HG03378 (cell line): Measurements from ENCODE around the gene BMI1.

Experiments
- ATAC-seq: cut with Tn5 transposase; IDR thresholded peaks from one replicate; pipeline ENCODE4 v1.9.1; 2021; ENCODE audit warnings: mild to moderate bottlenecking, moderate library complexity; ENCODE audit not compliant: unreplicated experiment

Gene BMI1

GRCh38 chr10:22366435-22366703 is 45.5 kb downstream of the BMI1 start:
- no peak for ATAC-seq

- no peak for ATAC-seq
These were observed 45.9 kb downstream of the BMI1 start for GRCh38 chr10:22366771-22367170.

DNA sequence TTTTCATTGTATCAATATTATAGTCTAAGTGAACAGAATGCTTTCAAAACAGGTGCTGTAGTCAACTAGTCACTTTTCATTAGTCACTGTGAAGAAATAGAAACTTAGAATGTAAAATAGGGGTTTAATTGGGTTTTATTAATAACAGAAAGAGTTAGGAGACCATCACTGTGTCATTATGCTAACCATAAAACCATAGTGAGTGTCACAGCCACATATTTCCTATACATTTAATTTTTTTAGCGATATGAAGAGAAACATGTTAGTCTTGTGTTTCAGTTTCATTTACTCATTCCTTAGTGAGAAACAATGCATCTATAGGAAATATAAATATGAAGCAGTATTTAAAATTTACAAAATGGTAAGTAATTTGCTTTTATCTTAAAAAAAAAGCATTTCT is 46.6 kb downstream of the BMI1 start:
- ATAC-seq: no peak

DNA sequence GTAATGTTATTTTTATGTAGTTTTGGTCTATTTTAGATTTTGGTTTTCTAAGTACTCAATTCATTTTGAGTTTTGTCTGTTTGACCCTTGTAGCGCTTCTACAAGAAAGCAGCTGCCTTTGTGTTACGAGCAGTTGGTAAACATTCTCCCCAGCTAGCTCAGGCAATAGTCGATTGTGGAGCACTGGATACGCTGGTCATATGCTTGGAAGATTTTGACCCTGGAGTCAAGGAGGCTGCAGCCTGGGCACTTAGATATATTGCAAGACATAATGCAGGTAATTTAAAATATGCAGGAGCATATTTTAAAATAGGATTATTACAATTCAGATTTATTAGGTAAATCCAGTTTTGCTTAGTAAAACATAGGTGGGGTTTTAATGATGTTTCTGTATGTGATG is 47.5 kb downstream of the BMI1 start:
- no peak for ATAC-seq

GRCh38 chr10:22368981-22369380 is 48.1 kb downstream of the BMI1 start:
- ATAC-seq: no peak

DNA sequence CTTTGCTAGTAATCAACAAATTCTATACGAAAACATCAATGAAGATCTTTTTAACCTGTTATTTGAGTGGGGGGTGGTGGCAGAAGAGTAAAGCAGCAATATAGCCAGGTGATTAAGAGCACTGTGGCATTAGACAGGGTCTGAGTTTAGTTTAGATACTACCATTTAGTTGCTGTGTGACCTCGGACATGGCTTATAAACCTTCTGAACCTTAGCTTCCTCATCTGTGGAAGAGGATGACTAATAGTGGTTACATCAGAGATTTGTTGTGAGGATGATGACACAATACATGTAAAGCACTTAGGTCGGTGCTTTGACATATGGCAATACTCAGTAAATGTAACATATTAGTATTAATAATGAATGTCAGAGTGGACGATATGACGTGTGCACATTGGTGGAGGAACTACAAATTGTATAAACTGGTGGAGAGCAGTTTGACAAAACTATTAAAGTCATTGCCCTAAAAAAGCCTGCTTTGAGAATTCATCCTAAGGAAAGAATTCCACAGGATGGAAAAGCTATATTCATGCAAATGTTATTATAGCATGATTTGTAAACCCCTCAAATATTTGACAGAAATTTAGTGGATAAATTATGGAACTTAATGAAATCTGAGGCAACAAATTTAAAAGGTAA is 48.7 kb downstream of the BMI1 start:
- peak; percentile 59 for ATAC-seq

DNA sequence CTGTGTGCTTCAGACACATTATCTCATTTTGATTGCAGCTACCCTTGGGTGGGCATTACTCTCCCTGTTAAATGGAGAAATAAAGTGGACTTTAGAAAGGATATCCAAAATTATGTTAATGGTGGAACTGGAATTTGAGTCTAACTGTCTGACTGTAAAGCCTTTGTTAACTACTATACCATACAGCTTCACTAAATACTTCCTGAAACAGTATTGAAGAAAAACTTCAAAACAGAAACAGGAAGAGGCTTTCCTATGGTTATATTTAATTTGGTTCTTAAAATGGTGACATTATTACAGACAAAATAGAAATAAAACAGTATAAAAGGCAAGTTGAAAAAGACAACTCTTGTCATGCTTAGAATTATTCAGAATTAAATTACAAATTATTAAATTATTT is 49.4 kb downstream of the BMI1 start:
- no peak for ATAC-seq

- no peak for ATAC-seq
These were observed 51.4 kb downstream of the BMI1 start for GRCh38 chr10:22372298-22372697.

DNA sequence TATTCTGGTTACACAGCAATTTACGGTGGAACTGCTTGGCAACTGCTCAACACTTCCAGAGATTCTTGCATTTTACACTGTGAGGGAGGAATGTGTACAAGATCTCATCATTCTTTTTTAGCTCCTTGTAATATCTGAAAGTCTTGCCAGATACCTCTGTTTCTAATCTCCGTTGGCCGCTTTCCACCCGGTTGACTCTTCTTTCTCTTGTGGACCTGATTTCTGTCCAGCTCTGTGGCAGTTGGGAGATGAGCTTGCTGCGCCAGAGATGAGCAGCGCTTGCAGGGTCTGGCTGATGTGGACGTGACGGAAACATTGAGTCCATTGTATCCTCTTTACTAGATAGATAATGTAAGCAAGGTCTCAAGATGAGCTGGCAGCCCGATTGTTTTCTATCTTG is 52.0 kb downstream of the BMI1 start:
- no peak for ATAC-seq

DNA sequence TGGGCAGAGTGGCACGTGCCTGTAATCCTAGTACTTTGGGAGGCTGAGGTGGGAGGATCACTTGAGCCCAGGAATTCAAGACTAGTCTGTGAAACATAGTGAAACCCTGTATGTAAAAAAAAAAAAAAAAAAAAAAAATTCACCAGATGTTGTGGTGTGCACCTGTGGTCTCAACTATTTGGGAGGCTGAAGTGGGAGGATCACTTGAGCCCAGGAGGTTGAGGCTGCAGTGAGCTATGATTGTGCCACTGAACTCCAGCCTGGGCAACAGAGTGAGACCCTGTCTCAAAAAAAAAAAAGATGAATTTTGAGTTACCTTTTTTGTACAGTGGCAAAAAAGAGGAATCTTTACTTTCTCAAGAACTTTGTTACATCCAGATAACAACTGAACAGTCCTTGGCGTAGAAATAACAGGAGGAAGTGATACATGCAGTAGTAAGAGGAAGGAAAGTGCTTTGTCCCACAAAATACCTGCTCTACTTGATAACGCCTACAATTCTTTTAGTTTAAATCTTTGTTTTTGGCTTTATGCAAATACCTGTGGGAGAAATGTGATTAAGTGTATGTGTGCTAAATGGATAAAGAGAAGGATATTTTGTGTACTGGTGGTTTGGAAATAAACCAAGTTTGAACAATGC is 53.7 kb downstream of the BMI1 start:
- ATAC-seq: no peak

GRCh38 chr10:22379059-22379458 is 58.2 kb downstream of the BMI1 start:
- ATAC-seq: peak; percentile 57
